ENCODE data around the gene SLCO4C1.

DNA sequence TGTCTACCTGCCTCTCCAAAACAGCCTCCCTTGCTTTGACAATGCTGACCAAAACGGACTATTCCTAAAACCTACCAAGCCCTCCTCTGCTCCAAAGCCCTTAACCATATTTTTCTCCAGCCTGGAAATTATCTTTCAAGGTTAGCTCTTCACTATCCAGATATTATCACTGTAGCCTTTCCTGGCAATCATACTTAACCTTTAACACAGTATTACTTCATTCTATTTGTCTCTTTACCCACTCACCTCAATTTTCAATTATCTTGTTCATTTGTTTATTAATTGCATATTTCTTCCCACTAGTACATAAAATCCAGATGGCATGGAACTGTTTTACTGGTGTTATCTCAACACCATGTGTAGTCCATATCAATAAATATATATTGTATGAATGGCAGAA lies 7.5 kb downstream of the SLCO4C1 start:
- TF ChIP-seq, protein P1, sequence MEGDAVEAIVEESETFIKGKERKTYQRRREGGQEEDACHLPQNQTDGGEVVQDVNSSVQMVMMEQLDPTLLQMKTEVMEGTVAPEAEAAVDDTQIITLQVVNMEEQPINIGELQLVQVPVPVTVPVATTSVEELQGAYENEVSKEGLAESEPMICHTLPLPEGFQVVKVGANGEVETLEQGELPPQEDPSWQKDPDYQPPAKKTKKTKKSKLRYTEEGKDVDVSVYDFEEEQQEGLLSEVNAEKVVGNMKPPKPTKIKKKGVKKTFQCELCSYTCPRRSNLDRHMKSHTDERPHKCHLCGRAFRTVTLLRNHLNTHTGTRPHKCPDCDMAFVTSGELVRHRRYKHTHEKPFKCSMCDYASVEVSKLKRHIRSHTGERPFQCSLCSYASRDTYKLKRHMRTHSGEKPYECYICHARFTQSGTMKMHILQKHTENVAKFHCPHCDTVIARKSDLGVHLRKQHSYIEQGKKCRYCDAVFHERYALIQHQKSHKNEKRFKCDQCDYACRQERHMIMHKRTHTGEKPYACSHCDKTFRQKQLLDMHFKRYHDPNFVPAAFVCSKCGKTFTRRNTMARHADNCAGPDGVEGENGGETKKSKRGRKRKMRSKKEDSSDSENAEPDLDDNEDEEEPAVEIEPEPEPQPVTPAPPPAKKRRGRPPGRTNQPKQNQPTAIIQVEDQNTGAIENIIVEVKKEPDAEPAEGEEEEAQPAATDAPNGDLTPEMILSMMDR (IDR thresholded peaks at IDR 0.05) = no peak
- TF ChIP-seq POLR2A (IDR thresholded peaks at IDR 0.05) = no peak
